ENCODE results near the gene PLXNA2. TPM values are rescaled to one million over a fixed set of nuclear protein-coding genes. Genes with fewer than 3 reads are reported as not detected.

The PLXNA2 gene
- total and polyA plus RNA-seq, 2 of the 13 experiments (the other 11 are each of a cell fraction or from before 2014, with no cell fraction given): 1.1 to 2.1 TPM

GRCh38 chr1:208173749-208174148 lies 70.4 kb downstream of the PLXNA2 start:
- H3K27ac ChIP-seq (ENCODE audit: extremely low read length, insufficient read depth, low read length): no peak overlapping the region
- WGBS (ENCODE audit: low lambda C conversion rate): 96% methylated on average over 6 of the region's 6 CpGs
- no peaks in the 10 kb centered on the region for H3K79me2 ChIP-seq (ENCODE audit: insufficient read depth, low read length)
- H3K9me3 ChIP-seq (ENCODE audit: low read length): no peaks in the 10 kb centered on the region
- FAIRE-seq (no peak), DNase-seq (ENCODE audit: low spot score) (no peak), ATAC-seq (no peak)
- H3K27me3 ChIP-seq (ENCODE audit: control insufficient read depth in 1 of 2, insufficient read depth in 2 of 2, low read length in 2 of 2): no peaks in the 10 kb centered on the region
- no peaks in the 10 kb centered on the region for H3K36me3 ChIP-seq (replicated peaks in 1 of 2; ENCODE audit: control insufficient read depth in 1 of 2, insufficient read depth in 2 of 2, low read length in 2 of 2)
- BruUV-seq (replicated peaks): no TSS peak
- no peak overlapping the region for H3K9ac ChIP-seq (ENCODE audit: insufficient read depth, low read depth, low read length)
- CTCF ChIA-PET (ENCODE audit: low intra/inter-chr PET ratio, low total read pairs): no interaction called here
- intact Hi-C loops (cut with micrococcal nuclease; ENCODE audit: unreplicated experiment): loop anchor here (5.0 kb wide), 1 partner anchor 41 kb away; no protein-coding TSS in a partner anchor
- POLR2A ChIA-PET: interaction anchor here (1.8 kb wide), 1 partner anchor 63 kb away, joined by 4 read pairs; no protein-coding TSS in a partner anchor
- TF ChIP-seq ZBTB10 (CRISPR knock-in tag; IDR thresholded peaks at IDR 0.05; ENCODE audit: borderline replicate concordance) (no peak), ZNF713 (CRISPR knock-in tag; IDR thresholded peaks at IDR 0.05) (no peak), ZKSCAN5 (CRISPR knock-in tag; IDR thresholded peaks at IDR 0.05) (no peak), ZFP36 (IDR thresholded peaks at IDR 0.05; ENCODE audit: borderline replicate concordance, low read depth, low read length, partially characterized antibody) (no peak), SKIL (CRISPR knock-in tag; IDR thresholded peaks at IDR 0.05; ENCODE audit: borderline replicate concordance) (no peak), SKI (IDR thresholded peaks at IDR 0.05; ENCODE audit: partially characterized antibody) (no peak), ZKSCAN8 (CRISPR knock-in tag; IDR thresholded peaks at IDR 0.05; ENCODE audit: borderline replicate concordance) (no peak), ZNF33A (CRISPR knock-in tag; IDR thresholded peaks at IDR 0.05; ENCODE audit: borderline replicate concordance) (no peak), HIVEP1 (CRISPR knock-in tag; IDR thresholded peaks at IDR 0.05) (no peak), POLR2A (IDR thresholded peaks at IDR 0.05; ENCODE audit: insufficient read depth in 1 of 2, low read depth in 2 of 2, low read length in 2 of 2) (no peak), SNAPC2 (CRISPR knock-in tag; IDR thresholded peaks at IDR 0.05) (no peak)
- H3K4me3 ChIP-seq (replicated peaks in 1 of 3; ENCODE audit: insufficient read depth in 1 of 3, low read depth in 2 of 3, low read length in 3 of 3): no peak overlapping the region
- H4K20me1 ChIP-seq (ENCODE audit: insufficient read depth, low read length): no peaks in the 10 kb centered on the region
- in situ Hi-C loops (cut with HindIII; ENCODE audit: extremely low pct_ligation_motif_present, low pct_unique_long_range_greater_than_20kb): no loop called here
- no peak overlapping the region for H2AFZ ChIP-seq (ENCODE audit: low read length)
- H3K4me2 ChIP-seq (ENCODE audit: low read depth, low read length): no peak overlapping the region
- H3K4me1 ChIP-seq (ENCODE audit: insufficient read depth, low read length): peaks cover 99% of the 10 kb centered on the region

All from HepG2 (cell line).